K562 (cell line): ENCODE measurements around the gene TSEN54. TPM values are rescaled to one million over a fixed set of nuclear protein-coding genes. Genes with fewer than 3 reads are reported as not detected.

Experiments used
- ATAC-seq: fragments of 200-7000 bp; cut with Tn5 transposase; 3 replicates; pipeline ENCODE4 v1.9.1; 2020; ENCODE audit warnings: moderate library complexity
- BruUV-seq: library from RNA; stranded (reverse); fragments of 400-500 nt; replicated peaks from 2 replicates; lab custom pipeline; 2021; lab: Mats Ljungman, UMichigan
- CTCF ChIA-PET: fragments of 300-600 bp; formaldehyde crosslinking; extraction: SDS; loops from one replicate; lab custom pipeline; 2021; ENCODE audit warnings: low intra/inter-chr PET ratio; lab: Yijun Ruan, JAX
- POLR2A ChIA-PET: fragments of 300-600, 350-650 bp; sonication (Branson Sonifier 250); formaldehyde crosslinking; extraction: SDS; loops from one replicate; lab custom pipeline; 2021; ENCODE audit warnings: antibody characterized with exemption, inconsistent platforms; lab: Yijun Ruan, JAX
- DNase-seq, 4 experiments: peaks; one replicate each; pipeline versions ENCODE4 v3.0.0 to v3.0.0-alpha.2; 2011 to 2018; ENCODE audit warnings: low spot score in 3 of 4, mixed read lengths in 3 of 4; ENCODE audit errors: extremely low read depth in 1 of 4
- FAIRE-seq: peaks from 2 replicates; lab custom pipeline; 2011; peaks lifted over from hg19 to GRCh38; lab: Jason Lieb, UNC
- H2AFZ ChIP-seq: 2 replicates; pipeline ENCODE4 v1.6.0; 2011; ENCODE audit warnings: low read depth, low read length, control low read depth, inconsistent platforms
- H3K27ac ChIP-seq: fragments of 200-600 bp; 3 replicates; pipeline ENCODE4 v1.8.0; 2011; ENCODE audit warnings: low read depth, mild to moderate bottlenecking, control low read depth, inconsistent platforms, low read length, moderate library complexity, mixed read lengths; ENCODE audit errors: extremely low read depth
- H3K27me3 ChIP-seq, 2 experiments: fragments of 300-600 bp in 1 of 2; 2 replicates in 1 of 2; 3 replicates in 1 of 2; pipeline versions ENCODE4 v1.6.0 to v1.8.0; 2011; ENCODE audit warnings: inconsistent platforms in 2 of 2, low read length in 2 of 2, mild to moderate bottlenecking in 1 of 2, mixed read lengths in 1 of 2, moderate library complexity in 1 of 2; ENCODE audit not compliant: control insufficient read depth in 2 of 2, insufficient read depth in 2 of 2
- H3K36me3 ChIP-seq: fragments of 300-600 bp; 3 replicates; pipeline ENCODE4 v1.8.0; 2011; ENCODE audit warnings: mild to moderate bottlenecking, low read length, inconsistent platforms; ENCODE audit not compliant: control insufficient read depth, insufficient read depth
- H3K4me1 ChIP-seq, 2 experiments: fragments of 200-600 bp in 1 of 2; replicated peaks in 1 of 2; 2 replicates in 1 of 2; 3 replicates in 1 of 2; pipeline versions ENCODE4 v1.5.1 to v1.8.0; 2011; ENCODE audit warnings: inconsistent platforms in 2 of 2, low read length in 2 of 2, mild to moderate bottlenecking in 1 of 2, mixed read lengths in 1 of 2, moderate library complexity in 1 of 2; ENCODE audit not compliant: control insufficient read depth in 2 of 2, insufficient read depth in 2 of 2
- H3K4me2 ChIP-seq: 2 replicates; pipeline ENCODE4 v1.6.1; 2011; ENCODE audit warnings: low read length, control low read depth, inconsistent platforms, mixed read lengths; ENCODE audit not compliant: insufficient read depth
- H3K4me3 ChIP-seq: fragments of 200-600 bp; sonication (generic), shearing (Covaris generic); 2 replicates; pipeline ENCODE4 v1.5.1; 2016; ENCODE audit warnings: control low read depth, inconsistent platforms
- H3K79me2 ChIP-seq: fragments of 200-600 bp; 3 replicates; pipeline ENCODE4 v1.8.0; 2011; ENCODE audit warnings: low read length, inconsistent platforms; ENCODE audit not compliant: control insufficient read depth, insufficient read depth
- H3K9ac ChIP-seq, 2 experiments: 2 replicates each; pipeline versions ENCODE4 v1.6.0 to v1.6.1; 2011; ENCODE audit warnings: low read depth in 2 of 2, low read length in 2 of 2, control low read depth in 1 of 2, inconsistent platforms in 1 of 2, mild to moderate bottlenecking in 1 of 2, mixed read lengths in 1 of 2; ENCODE audit not compliant: insufficient read depth in 1 of 2
- H3K9me1 ChIP-seq: one replicate; pipeline ENCODE4 v1.6.0; 2011; ENCODE audit warnings: inconsistent platforms, mild to moderate bottlenecking, low read length, moderate library complexity; ENCODE audit not compliant: control insufficient read depth, insufficient read depth
- H3K9me3 ChIP-seq: replicated peaks from 2 replicates; pipeline ENCODE4 v1.5.1; 2011; ENCODE audit warnings: low read depth, low read length, inconsistent platforms; ENCODE audit not compliant: control insufficient read depth, insufficient read depth
- H4K20me1 ChIP-seq: replicated peaks from 2 replicates; pipeline ENCODE4 v1.6.1; 2011; ENCODE audit warnings: low read length, inconsistent platforms, mixed read lengths; ENCODE audit not compliant: control insufficient read depth, insufficient read depth
- C11orf30 ChIP-seq: fragments of 450-650 bp; IDR thresholded peaks from 2 replicates; pipeline ENCODE4 v1.6.1; 2016; ENCODE audit warnings: low read depth, mild to moderate bottlenecking
- CCAR2 ChIP-seq: fragments of 200-400 bp; formaldehyde crosslinking; IDR thresholded peaks from 2 replicates; pipeline ENCODE4 v1.6.1; 2017; ENCODE audit warnings: mild to moderate bottlenecking, low read depth, low read length
- CTBP1 ChIP-seq: fragments of 450-650 bp; IDR thresholded peaks from 2 replicates; pipeline ENCODE4 v1.6.1; 2016; ENCODE audit warnings: borderline replicate concordance
- CUX1 ChIP-seq: fragments of 200-800 bp; sonication (Bioruptor generic); IDR thresholded peaks from 2 replicates; pipeline ENCODE4 v1.6.1; 2016; ENCODE audit warnings: missing genetic modification characterization, missing compliant biosample characterization
- HCFC1 ChIP-seq: IDR thresholded peaks from 2 replicates; pipeline ENCODE4 v1.6.1; 2012; ENCODE audit warnings: low read depth, low read length, improper control_type of control experiment
- MTF1 ChIP-seq: fragments of 250-450 bp; sonication (Bioruptor Pico); IDR thresholded peaks from 2 replicates; pipeline ENCODE4 v1.9.0; 2021; ENCODE audit warnings: moderate library complexity, mild to moderate bottlenecking, inconsistent platforms, borderline replicate concordance
- NFIC ChIP-seq: fragments of 450-650 bp; IDR thresholded peaks from 2 replicates; pipeline ENCODE4 v1.6.1; 2017; ENCODE audit warnings: mild to moderate bottlenecking, inconsistent platforms
- NFRKB ChIP-seq: fragments of 450-650 bp; IDR thresholded peaks from 2 replicates; pipeline ENCODE4 v1.6.1; 2016; ENCODE audit warnings: low read depth
- SNIP1 ChIP-seq: fragments of 450-650 bp; IDR thresholded peaks from 2 replicates; pipeline ENCODE4 v1.7.1; 2017; ENCODE audit warnings: low read depth, mild to moderate bottlenecking
- SNRNP70 ChIP-seq: fragments of 200-400 bp; formaldehyde crosslinking; optimal IDR thresholded peaks from 2 replicates; pipeline ENCODE3; 2017; ENCODE audit warnings: low read depth, low read length
- TEAD1 ChIP-seq, 2 experiments: fragments of 450-650 bp in 1 of 2; sonication (generic) in 1 of 2; formaldehyde crosslinking; IDR thresholded peaks; 2 replicates each; pipeline versions ENCODE4 v1.4.0 to v1.8.0; 2020 to 2022; ENCODE audit warnings: mild to moderate bottlenecking in 2 of 2, missing genetic modification reagents in 1 of 2
- ZNF277 ChIP-seq: fragments of 250-450 bp; sonication (Bioruptor Pico); IDR thresholded peaks from 2 replicates; pipeline ENCODE4 v1.8.0; 2022; ENCODE audit warnings: inconsistent platforms, mild to moderate bottlenecking, moderate library complexity, borderline replicate concordance
- ZNF408 ChIP-seq: fragments of 250-450 bp; sonication (Bioruptor Pico); IDR thresholded peaks from 2 replicates; pipeline ENCODE4 v1.4.0; 2020; ENCODE audit warnings: low read depth, mild to moderate bottlenecking, moderate library complexity
- ZNF740 ChIP-seq, 3 experiments: fragments of 200-800 bp in 1 of 3; sonication (Bioruptor generic) in 1 of 3; sonication (generic) in 1 of 3; formaldehyde crosslinking in 1 of 3; IDR thresholded peaks; 2 replicates each; pipeline versions ENCODE4 v1.6.1 to v1.8.0; 2016 to 2022; ENCODE audit warnings: mild to moderate bottlenecking in 2 of 3, missing compliant biosample characterization in 2 of 3, missing genetic modification characterization in 2 of 3, missing genetic modification reagents in 1 of 3
- WGBS: fragments of 100-300 bp; shearing (Covaris generic); methylation state at CpG from one replicate; pipeline ENCODE4 v1.1.6; 2016; ENCODE audit warnings: low coverage, mixed read lengths; ENCODE audit not compliant: insufficient coverage; ENCODE audit errors: missing lambda C conversion rate; 5-methylcytosine and 5-hydroxymethylcytosine counted together
- in situ Hi-C: fragments of 300-500 bp; cut with MboI; formaldehyde crosslinking; loops from 4 replicates; pipeline ENCODE4 v1.15.0; 2018; ENCODE audit warnings: inconsistent platforms, mixed read lengths
- intact Hi-C: fragments of 100-400 bp; cut with micrococcal nuclease; formaldehyde crosslinking; loops from 2 replicates; pipeline ENCODE4 v1.14.2; 2022
- polyA plus RNA-seq, 8 experiments: library from polyadenylated mRNA; depleted of rRNA in 4 of 8; stranded (reverse) in 5 of 8; unstranded in 3 of 8; fragments of >200 nt; fragmentation: Nextera tagmentation in 2 of 8; fragmentation: Illumina TruSeq in 1 of 8; extraction: Ambion mirVana in 2 of 8; extraction: Trizol in 1 of 8; gene quantifications; 2 replicates each; pipeline versions ENCODE4 v1.2.1 to v1.2.3, GENCODE V29; 2011 to 2014; ENCODE audit warnings: inconsistent platforms in 1 of 8, missing spikeins in 1 of 8
- total RNA-seq, 7 experiments: library from RNA; depleted of rRNA in 6 of 7; stranded (reverse); fragments of >200 nt in 6 of 7; fragmentation: Illumina TruSeq in 2 of 7; extraction: Trizol in 2 of 7; gene quantifications; 2 replicates each; pipeline versions ENCODE4 v1.2.1 to v1.2.3, GENCODE V29; 2011 to 2021; ENCODE audit warnings: low replicate concordance in 1 of 7

TSEN54 gene
- total and polyA plus RNA-seq, 9 of the 15 experiments (the other 6 are each of a cell fraction or from before 2014, with no cell fraction given), result 5.9 to 64.3 (median 48.9) TPM

- DNase-seq (peak; percentile 52 to 79 (median 70)), ATAC-seq (peak; percentile 85), FAIRE-seq (peak; percentile 54)
- no peaks in the 10 kb centered on the region for H3K9me3 ChIP-seq
- H3K27me3 ChIP-seq, result no peaks in the 10 kb centered on the region
- 68% methylated on average over 17 of the region's 32 CpGs for WGBS
- H3K9me1 ChIP-seq, result no peaks in the 10 kb centered on the region
- intact Hi-C loops (no loop called here), in situ Hi-C loops (no loop called here)
- no peaks in the 10 kb centered on the region for H3K79me2 ChIP-seq
- ChIA-PET POLR2A (interaction anchor here (0.9 kb wide), 1 partner anchor 81 kb away, joined by 3 read pairs; no protein-coding TSS in a partner anchor), CTCF (no interaction called here)
- H3K27ac ChIP-seq, result no peak overlapping the region
- peaks cover 0 to 72% of the 10 kb centered on the region in 2 experiments; a peak in 2 of 5 replicates for H3K4me1 ChIP-seq
- no peak overlapping the region for H3K9ac ChIP-seq
- no peak overlapping the region for H3K4me2 ChIP-seq
- 0 out of 2 replicates have a peak, but pooled peaks cover 5% of the 10 kb centered on the region for H4K20me1 ChIP-seq
- H3K4me3 ChIP-seq, result no peak overlapping the region
- peaks cover 16% of the 10 kb centered on the region; the same call in 1 of the 3 replicates for H3K36me3 ChIP-seq
- no peak overlapping the region for H2AFZ ChIP-seq
- BruUV-seq, result no TSS peak
- TF ChIP-seq CTBP1 (peak; percentile 33; the same call in 1 of the 2 replicates), SNIP1 (no peak), CCAR2 (no peak), NFRKB (no peak), ZNF277 (no peak), MTF1 (CRISPR knock-in tag) (no peak), ZNF740 (CRISPR knock-in tag; IDR thresholded peaks at IDR 0.05) (no peak), ZNF740 (tag; IDR thresholded peaks at IDR 0.05) (no peak), C11orf30 (peak; percentile 72), CUX1 (no peak), HCFC1 (no peak), NFIC (peak; percentile 45; the same call in 1 of the 2 replicates), SNRNP70 (no peak), TEAD1 (CRISPR knock-in tag; IDR thresholded peaks at IDR 0.05) (no peak), ZNF408 (CRISPR knock-in tag) (no peak)
Measured at GRCh38 chr17:75504347-75505151, 11.8 kb upstream of the TSEN54 start.
